GM23338 (cell line): ENCODE measurements around the gene CRTC3.

Experiments
- EZH2phosphoT487 ChIP-seq: fragments of 200-600 bp; sonication (generic); IDR thresholded peaks from one replicate; pipeline ENCODE4 v1.8.1; 2018; ENCODE audit warnings: antibody characterized with exemption; ENCODE audit not compliant: unreplicated experiment
- STAT1 ChIP-seq: IDR thresholded peaks from one replicate; pipeline ENCODE4 v1.6.1; 2016; ENCODE audit warnings: antibody characterized with exemption; ENCODE audit not compliant: unreplicated experiment
- TF ChIP-seq, protein P1 (sequence below), 2 experiments: fragments of 200-600 bp in 1 of 2; sonication (generic) in 1 of 2; conservative IDR thresholded peaks; 2 replicates each; pipeline versions ENCODE4 v1.5.1 to v1.6.1; 2016 to 2017; ENCODE audit warnings: antibody characterized with exemption in 2 of 2, low read depth in 2 of 2, mild to moderate bottlenecking in 2 of 2, moderate library complexity in 1 of 2

DNA sequence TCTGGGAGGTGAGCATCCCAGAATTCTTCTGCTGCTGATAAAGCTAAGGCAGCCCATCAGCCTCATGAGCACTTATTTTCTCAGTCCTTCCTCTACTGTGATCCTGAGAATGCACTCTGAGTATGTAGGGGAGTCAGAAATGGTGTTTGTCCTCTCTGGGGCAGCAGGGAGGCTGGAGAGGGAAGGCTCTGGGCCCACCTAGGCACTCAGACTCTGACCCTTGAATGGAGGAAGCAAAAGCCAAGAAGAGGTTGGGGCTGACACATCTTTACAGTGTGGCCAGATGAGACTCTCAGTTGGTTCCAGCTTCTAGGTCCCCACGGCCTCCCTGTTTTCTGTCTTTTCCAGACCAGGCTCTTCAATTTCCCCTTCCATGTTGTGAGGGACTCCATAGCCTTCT, 151.3 kb downstream of the CRTC3 start:
- TF ChIP-seq, protein P1, sequence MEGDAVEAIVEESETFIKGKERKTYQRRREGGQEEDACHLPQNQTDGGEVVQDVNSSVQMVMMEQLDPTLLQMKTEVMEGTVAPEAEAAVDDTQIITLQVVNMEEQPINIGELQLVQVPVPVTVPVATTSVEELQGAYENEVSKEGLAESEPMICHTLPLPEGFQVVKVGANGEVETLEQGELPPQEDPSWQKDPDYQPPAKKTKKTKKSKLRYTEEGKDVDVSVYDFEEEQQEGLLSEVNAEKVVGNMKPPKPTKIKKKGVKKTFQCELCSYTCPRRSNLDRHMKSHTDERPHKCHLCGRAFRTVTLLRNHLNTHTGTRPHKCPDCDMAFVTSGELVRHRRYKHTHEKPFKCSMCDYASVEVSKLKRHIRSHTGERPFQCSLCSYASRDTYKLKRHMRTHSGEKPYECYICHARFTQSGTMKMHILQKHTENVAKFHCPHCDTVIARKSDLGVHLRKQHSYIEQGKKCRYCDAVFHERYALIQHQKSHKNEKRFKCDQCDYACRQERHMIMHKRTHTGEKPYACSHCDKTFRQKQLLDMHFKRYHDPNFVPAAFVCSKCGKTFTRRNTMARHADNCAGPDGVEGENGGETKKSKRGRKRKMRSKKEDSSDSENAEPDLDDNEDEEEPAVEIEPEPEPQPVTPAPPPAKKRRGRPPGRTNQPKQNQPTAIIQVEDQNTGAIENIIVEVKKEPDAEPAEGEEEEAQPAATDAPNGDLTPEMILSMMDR (conservative IDR thresholded peaks at IDR 0.05; ENCODE audit: low read depth in 2 of 2): no peak
- TF ChIP-seq EZH2phosphoT487 (no peak), STAT1 (no peak)
